ENCODE measurements around the gene AGAP3. TPM values are rescaled to one million over a fixed set of nuclear protein-coding genes. Genes with fewer than 3 reads are reported as not detected.

The AGAP3 gene
- total RNA-seq, 1 donor from 2014 or later, result 99.7 TPM

DNA sequence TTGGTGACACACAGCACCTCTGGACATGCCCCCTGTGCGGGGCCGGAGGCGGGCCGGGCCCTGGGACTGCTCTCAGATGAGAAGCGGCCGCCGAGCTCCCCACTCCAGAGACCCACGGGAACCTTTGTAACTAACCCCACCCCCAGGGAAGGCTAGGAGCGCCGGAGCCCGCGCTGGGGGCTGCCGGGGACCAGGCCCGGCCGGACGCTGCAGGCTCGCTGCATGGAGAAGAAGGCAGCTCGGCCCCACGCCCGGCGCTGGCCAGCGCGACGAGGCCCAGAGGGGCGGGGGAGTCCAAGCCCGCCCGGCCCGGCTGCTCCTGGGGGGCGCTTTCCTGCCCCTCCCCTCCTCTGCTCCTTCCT lies 36.5 kb downstream of the AGAP3 start:
- DNase-seq (ENCODE audit: extremely low read depth, low read depth, low spot score), result no peak

DNA sequence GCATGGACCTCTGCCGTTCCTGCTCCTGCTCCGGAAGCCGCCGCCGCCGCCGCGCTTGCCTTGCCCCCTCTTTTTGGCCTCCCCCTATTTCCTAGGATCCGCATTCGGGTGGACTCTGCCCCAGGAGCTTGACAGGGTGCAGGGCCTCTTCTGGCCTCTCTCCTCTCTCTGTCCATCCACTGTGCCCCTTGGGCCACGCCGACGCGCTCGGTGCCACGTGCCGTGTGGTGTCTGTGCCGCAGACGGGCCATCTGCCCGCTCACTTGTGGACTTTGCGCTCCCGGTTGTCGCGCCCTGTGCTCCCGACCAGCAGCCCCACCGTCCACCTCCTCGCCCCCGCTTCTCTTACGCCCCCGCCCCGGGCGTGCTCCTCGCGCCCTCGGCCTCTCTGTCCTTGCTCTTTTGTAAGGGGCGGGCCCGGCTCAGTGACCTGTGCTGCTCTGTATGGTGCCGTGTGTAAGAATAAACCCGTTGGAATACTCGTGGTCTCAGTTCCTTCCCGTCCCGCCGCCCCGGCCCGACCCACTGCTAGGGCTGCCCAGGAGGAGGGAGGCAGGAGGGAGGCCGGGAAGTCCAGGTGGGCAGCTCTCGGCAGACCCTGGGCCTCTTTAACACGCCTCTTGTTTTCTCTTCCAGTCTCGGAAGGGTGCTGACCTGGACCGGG lies 37.0 kb downstream of the AGAP3 start:
- DNase-seq (ENCODE audit: extremely low read depth, low read depth, low spot score), result no peak

DNA sequence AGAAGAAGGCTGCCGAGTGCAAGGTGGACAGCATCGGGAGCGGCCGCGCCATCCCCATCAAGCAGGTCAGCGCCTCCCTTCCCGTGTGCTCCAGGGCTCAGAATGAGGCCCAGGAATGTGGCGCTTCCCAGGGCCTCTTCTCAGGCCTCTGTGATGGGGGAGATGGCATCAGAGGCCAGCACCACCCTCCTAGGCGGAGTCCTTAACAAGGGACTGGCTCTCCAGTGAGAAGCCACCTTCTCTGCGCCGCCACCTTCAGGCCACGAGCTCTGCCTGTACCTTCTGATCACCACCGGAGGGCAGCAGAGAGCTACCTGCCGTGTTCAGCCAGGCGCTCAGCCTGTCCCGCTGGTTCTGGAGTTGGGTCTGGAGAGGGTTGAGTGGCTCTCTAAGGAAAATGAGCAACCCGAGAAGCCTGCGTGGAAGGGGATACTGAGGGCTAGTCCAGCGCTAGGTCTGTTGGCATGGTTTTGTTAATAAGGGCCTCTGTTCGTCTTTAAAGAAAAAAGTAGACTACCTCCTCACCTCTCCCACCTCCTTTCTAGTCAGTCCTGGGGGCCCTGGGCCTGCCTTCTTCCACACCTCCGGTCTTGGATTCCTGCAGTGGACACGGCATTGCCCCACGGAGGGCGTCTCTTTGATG lies 37.7 kb downstream of the AGAP3 start:
- DNase-seq (ENCODE audit: extremely low read depth, low read depth, low spot score), result no peak

DNA sequence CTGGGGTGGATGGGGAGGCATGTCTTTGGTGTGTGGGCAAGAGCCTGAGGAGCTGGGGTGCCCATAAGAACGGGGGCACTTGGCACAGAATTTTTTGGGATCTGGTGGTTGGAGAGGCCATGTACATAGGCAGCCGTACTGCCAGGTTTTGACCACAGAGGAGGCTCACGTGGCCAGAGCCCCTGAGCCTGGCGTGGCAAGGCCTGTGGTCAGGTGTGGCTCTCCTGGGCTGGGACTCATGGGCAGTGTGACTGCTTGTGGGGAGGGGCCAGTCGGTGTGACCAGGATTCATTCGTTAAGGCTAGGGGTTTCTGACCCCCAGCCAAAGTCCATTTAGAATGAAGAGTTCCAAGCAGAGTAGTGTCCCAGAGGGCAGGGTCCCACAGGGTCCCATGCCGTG lies 38.2 kb downstream of the AGAP3 start:
- no peak for DNase-seq (ENCODE audit: extremely low read depth, low read depth, low spot score)

DNA sequence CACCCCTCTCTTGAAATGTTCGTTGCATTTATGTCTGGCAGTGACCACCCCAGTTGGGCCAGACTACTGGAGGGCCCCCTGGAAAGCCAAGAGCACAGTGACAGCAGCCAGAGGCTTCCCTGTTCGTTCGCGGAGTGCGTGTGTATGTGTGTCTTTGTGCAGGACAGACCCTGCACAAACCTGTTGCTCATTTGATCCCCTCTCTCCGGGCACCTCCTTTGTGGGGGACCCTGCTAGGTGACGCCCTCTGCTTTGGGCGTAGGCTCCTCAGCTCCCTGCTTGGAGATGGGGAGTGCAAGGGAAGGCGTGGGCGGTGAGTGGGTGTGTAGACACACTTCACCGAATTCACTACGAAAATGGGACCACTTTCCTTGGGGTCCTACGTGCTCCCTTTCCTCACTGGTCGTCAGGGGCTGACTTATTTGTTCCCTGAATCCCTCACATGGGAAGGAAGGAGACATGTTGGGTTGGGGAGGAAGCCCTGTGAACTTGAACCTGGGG lies 38.7 kb downstream of the AGAP3 start:
- no peak for DNase-seq (ENCODE audit: extremely low read depth, low read depth, low spot score)

DNA sequence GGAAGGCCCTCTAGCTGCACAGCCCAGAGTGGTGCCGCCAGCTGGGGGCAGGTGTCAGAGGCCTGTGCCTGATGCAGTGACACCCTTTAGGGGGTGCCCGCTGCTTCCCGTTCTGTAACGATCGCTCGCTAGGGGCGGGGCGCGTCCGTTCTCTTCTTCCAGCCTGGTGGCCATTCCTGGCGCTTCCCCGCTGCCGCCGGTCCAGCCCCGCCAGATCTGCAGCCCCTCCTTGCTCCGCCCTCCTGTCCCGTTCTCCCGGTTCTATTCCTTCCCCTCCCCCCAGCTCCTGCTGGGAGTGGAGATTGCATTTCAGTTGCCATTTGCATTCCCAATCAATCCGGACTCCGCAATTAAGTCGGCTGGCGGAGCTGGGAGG lies 39.2 kb downstream of the AGAP3 start:
- no peak for DNase-seq (ENCODE audit: extremely low read depth, low read depth, low spot score)

DNA sequence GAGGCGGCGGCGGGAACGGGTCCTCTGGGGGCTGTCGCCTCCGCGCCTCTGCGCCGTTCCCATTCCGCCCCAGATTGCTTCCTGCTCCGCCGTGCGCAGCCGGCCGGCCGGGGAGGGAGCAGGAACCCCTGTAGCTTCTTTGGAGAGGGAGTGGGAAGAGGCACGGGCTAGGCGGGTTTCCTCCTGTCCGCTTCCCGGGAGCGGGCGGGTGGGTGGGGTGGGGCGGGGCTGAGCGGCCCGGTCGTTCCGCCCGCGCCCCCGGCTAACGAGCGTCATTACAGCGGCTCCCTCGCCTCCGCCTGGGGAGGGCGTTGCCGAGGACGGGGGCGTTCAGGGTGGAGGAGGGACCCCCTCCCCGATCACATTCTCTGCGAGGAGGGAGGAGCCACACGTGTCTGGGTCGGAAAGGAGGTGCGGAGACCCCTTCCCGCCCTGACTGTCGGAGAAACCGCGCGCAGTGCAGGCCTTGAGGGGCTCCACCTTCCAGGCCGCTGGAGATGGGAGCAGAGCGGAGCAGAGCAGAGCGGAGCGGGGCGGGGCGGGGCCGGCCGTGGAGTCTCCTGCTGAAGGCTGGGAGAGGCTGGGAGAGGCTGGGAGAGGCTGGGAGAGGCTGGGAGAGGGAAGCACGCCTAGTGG lies 39.7 kb downstream of the AGAP3 start:
- no peak for DNase-seq (ENCODE audit: extremely low read depth, low read depth, low spot score)

DNA sequence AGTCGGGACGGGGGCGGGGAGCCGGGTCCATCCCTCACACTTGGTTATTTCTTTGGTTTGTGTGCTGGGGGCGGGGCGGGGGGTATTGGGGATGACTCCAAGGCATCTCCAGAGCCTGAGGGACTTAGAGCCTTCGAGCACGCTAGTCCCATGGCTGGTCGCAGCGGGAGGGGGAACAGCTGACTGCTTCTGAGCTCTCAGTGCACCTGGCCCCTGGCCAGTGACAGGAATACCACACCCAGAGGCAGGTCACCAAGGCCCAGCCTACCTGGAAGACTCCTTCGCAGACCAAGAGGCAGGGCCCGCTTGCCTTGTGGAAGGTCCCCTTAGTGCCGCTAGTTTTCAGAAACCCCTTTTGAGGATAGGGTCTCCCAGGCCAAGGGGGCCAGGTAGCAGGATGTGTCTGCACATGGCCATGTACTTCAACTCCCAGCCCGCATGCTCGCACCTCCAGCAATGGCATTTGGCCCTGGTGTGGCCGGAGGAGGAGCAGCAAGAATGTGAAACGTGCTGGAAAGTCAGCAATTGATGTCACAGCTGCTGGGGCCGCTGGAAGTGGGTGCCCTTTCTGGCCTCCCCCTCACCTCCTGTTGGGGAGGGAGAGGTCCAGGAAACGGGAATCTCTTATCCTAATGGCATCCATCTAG lies 40.3 kb downstream of the AGAP3 start:
- no peak for DNase-seq (ENCODE audit: extremely low read depth, low read depth, low spot score)

DNA sequence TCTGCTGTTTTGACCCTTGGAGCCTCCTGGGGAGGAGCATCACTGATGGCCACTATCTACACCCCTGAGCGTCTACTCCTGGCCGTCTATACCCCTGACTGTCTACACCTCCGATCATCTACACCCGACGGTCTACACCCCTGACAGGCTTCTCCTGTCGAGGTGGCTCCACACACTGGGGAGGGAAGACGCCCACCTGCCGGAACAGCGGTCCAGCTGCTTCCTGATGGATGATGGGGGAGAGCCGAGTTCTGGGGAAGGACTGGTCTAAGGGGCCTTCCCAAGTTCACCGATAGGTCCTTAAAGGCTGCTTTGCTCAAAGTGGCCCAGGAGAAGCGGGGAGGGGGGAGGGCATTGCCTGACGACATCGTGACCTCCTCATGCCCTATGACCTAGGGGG lies 41.9 kb downstream of the AGAP3 start:
- DNase-seq (ENCODE audit: extremely low read depth, low read depth, low spot score), result no peak

DNA sequence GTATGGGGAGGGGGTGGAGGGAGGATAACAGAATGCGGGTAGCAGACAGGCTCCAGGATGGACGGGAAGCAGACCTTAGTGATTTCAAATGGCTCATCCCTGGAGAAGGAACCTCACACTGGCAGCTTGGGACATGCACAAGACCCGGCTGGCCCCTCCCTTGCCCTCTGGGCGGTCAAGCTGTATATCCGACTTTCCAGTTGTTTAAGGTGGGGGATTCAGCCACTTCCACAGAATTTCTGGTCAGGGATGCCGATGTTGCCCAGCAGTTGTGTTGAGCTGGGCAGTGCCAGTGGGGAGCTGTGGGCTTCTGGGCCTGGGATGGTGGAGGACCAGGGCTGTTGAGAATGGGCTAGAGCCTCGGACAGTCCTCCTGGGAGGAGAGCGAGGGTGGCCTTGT lies 42.4 kb downstream of the AGAP3 start:
- DNase-seq (ENCODE audit: extremely low read depth, low read depth, low spot score), result no peak

DNA sequence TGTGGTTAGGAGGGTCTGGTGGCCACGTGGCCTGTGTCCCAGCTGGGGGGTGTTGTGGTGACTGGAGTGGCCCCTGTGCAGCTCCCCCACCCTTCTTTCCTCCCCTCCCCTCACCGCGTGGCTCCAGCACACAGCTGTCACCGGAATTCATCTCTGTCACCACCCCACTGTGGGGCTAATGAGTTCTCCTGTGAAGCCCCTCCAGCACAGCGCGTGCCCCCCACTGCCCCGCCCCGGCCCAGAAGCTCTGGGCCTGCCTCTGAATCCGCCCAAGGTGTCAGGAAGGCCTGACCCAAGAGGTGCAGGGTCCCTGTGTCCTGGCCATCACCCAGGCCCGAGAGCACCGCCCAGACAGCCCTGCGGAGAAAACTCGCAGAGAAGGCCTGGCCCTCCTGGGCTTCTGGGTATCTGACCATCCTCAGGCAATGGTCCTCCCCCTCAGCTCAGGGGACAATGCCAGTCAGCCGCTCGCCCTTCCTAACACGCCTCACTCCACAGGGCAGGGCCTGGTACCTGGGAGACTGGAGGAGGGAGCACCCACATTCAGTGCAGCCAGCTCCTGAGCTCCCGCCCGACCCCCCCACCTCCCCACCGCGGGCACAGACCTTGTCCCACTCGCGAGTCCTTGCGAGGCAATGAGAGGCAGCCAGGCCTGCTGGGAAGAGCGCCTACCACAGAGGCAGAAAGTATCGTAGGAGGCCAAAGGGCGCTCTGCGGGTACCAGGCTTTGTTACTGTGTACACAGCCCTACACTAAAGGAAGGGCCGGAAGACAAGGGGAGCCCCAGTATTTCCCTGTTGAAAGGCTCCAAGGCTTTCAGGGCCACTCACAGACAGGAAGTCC lies 43.1 kb downstream of the AGAP3 start:
- no peak for DNase-seq (ENCODE audit: extremely low read depth, low read depth, low spot score)

DNA sequence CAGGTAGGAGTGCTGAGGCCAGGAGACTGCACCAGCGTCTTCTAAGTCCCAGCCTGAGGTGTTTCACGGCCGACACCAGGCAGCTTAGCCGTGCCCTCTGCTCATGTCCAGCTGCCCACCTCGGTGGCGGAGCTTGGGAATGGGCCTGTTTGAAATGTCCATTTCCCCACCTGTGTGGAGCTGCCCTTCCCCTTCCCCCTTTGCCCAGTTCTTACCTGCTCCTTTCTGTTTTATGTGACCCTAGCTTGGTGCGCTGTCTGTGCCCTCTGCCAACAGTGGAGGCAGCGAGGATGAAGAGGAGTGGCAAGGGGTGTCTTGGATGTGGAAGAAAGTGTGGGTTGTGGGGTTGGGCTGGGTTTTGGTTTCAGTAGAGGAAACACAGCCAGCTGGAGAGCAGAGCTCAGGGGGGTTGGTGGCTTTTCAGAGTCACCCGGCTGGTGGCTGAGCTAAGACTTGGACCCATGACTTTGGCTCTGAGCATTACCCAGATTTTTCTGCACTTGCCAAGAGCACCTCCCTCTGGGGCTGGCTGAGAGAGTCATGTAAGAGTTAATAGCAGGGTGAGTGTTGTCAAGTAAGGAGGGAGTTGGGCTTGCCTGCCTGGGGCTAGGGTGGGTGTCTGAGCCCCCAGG lies 43.8 kb downstream of the AGAP3 start:
- no peak for DNase-seq (ENCODE audit: extremely low read depth, low read depth, low spot score)

DNA sequence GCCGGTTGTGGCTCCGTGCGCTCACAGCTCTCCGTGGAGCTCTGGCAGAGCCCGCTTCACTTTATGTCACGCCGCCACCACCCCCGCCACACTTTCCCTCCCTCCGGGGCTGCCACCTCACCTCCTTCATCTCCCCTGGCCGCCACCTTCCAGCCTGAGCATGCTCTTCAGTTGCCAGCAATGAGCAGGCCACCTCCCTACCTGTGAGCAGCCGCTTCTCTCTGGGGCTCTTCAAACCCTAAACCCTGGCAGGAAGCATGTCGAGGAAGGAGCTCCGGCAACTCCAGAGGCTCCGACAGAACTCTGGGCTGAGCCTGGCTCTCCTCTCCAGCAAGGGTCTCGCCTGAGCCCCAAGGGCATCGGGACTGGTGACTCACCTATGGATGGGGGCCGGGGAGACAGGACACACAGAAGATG lies 44.5 kb downstream of the AGAP3 start:
- DNase-seq (ENCODE audit: extremely low read depth, low read depth, low spot score), result no peak

DNA sequence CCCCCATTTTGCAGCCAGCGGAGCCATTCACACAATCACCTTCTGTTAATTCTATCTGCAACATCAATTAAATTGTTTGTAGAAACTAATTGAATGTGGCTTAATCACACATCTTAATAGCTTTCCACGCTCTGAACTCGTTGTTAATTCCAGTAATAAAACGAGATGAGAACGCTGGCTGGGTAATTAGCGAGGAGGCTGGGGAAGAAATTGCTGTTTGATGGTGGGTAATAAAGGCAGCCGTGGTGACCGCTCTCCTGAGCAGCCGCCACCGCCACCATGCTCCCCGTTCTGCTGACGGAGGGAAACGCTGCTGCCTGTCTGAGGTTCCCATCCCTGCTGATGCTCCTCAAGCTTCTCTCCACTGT lies 44.9 kb downstream of the AGAP3 start:
- no peak for DNase-seq (ENCODE audit: extremely low read depth, low read depth, low spot score)

DNA sequence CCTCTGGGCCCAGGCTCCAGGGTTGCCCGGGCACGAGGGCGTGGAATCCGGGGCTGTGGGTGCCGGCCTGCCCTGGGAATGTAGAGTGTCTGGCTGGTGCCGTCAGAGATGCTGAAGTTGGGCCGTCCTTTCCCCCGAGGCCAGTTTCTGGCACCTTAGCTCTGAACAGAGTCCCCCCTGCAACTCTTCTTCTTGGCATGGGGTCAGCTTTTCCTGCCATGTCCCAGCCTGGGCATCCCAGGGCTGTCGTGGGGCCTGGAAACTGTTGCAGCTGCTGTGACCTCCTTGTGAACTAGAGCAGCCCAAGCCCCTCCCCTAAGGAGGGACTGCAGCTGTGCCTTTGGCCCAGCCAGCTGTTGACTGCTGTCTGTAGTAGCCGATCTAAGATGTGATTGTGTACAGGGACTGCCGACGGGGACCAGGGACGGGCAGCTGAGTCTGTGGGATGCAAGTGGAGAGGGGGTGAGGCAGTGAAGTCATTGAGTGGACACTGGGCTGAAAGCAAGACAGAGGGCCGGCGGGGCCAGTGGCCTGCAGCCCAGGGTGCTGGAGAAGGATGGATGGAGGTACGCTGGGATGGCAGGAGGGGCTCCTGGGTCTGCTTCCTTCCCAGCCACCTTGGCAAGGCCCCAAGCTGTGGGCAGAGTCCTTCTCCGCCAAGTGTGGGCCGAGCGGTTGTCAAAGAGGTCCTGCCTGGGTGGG lies 45.5 kb downstream of the AGAP3 start:
- DNase-seq (ENCODE audit: extremely low read depth, low read depth, low spot score), result no peak

DNA sequence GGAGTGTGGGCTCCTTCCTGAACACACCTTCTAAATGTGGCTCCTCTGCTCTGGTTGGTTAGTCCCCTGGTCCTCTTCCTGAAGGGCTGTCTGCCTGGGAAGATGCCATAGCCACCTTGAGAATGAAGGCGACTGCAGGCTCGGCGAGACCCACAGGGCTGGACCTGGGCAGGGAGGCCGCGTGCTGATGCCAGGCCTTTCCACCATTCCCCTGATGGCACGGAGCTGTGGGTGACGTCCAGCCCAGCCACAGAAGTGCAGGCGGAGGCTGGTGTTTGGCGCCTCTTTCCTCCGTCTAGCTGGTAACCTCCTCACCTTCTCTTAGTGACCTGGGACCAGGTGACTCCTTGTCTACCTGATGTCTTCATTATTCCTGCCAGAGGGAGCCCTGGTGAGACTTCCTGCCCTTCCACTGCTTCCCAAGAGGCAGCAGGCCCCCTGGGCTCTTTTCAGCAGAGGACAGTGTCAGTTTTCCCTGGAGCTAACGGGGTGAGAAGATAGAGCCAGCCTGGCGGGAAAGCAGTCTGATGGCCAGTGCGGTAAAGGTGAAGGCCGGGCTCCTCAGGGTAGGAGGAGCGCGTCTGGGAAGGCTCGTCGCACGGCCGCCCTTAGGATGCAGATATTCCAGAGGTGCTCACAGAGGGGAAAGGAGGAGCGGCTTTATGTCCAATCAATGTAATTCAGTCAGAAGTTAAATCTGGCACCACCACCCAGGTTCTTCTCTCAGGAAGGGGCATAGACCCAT lies 46.4 kb downstream of the AGAP3 start:
- DNase-seq (ENCODE audit: extremely low read depth, low read depth, low spot score), result no peak

DNA sequence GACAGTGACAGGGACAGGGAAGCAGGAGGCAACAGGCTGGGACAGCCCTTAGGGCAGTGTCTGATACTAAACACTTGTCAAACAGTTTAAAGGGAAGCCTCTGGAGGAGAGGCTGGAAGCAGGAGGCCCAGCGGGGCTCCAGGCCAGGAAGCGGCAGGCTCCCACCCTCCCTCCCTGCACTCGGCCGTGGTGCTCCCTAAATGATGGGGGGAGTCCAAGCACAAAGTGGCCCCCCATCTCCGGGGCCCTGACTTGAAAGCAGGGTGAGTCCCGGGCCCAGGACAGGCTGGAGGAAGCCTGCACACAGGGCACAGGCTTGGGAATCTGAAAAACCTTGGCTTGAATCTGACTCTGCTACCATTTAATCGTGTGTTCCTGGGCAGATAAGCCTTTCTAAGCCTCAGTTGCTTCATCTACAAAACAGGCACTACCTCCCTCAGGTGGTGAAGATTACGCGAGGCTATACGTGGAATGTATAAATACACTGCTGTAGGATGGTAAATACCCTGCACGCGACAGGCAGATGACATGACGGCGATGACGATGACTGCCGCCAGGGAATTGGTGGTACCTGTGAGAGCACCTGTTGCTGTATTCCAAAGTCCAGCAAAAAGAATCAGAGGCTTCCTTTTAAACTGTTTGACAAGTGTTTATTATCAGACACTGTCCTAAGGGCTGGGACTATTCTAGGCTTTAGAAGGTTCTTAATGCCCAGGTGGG lies 47.2 kb downstream of the AGAP3 start:
- DNase-seq (ENCODE audit: extremely low read depth, low read depth, low spot score), result no peak

DNA sequence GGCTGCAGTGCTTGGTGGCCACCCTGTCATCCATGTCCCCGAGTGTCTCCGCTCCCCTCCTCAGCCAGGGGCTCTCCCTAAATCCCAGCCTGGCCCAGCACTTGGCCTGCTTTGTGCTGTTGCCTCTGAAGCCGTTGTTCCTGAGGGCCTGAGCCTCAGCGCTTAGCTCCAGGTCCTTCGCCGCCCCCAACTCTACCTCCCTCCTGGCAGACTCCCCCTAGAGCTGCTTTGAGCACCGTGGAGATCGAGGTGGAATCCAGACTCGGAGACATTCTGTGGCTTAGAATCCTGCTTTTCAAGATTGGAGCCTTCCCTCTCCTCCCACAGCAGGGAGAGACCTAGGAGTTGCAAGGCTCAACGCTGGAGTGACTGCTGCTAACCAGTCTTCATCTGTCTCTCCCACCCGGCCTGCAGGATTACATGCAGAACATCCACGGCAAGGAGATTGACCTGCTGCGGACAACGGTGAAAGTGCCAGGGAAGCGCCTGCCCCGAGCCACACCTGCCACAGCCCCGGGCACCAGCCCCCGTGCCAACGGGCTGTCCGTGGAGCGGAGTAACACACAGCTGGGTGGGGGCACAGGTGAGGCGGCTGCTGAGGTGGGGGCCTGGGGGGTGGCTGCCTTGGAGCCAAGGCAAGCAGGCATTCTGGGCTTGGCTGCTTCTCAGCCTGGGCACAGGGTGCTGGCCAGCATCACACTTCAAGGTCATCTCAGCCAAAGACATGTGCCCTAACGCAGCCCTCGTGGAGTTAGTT lies 47.9 kb downstream of the AGAP3 start:
- DNase-seq (ENCODE audit: extremely low read depth, low read depth, low spot score), result no peak
